Fibroblast of the aortic adventitia (primary cell): ENCODE data around the gene PCDHAC2. TPM values are rescaled to one million over a fixed set of nuclear protein-coding genes. Genes with fewer than 3 reads are reported as not detected.

ENCODE experiments used
- DNase-seq: peaks from one replicate; pipeline ENCODE4 v3.0.0-alpha.2; 2010; ENCODE audit warnings: low read depth
- H3K4me3 ChIP-seq: 2 replicates; pipeline ENCODE4 v1.5.1; 2011; ENCODE audit warnings: low read depth, mild to moderate bottlenecking, control low read depth, low read length, moderate library complexity
- total RNA-seq: library from RNA; depleted of rRNA; stranded (reverse); fragments of >200 nt; gene quantifications from 2 replicates; pipeline ENCODE4 v1.2.3, GENCODE V29; 2012; ENCODE audit warnings: low replicate concordance
- TF ChIP-seq, protein P1 (sequence below): IDR thresholded peaks from 2 replicates; pipeline ENCODE4 v1.5.1; 2011; ENCODE audit warnings: mild to moderate bottlenecking, low read length, control low read depth, inconsistent platforms; ENCODE audit not compliant: insufficient read depth

PCDHAC2 gene
- total RNA-seq, 1 donor: not detected

DNA sequence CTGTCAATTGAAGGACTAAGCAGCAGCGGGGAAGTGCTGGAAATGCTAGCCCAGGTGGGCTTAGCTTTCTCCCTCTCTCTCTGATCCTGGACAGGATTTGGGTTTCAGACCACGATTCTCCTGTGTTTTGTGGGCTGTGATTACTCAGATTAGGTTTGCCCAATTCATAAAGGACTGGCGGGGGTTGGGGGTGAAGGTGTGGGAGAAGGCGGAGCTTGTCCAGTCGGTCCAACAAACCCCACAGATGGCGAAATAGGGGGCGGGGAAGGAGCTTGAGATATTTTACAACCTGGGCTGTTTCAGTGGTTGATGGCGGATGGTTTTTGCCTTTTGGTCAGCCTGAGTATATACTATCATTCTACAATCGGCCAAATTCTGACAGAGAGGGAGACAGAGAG, 35.2 kb downstream of the PCDHAC2 start:
- H3K4me3 ChIP-seq: no peak overlapping the region
- DNase-seq: no peak
- TF ChIP-seq, protein P1, sequence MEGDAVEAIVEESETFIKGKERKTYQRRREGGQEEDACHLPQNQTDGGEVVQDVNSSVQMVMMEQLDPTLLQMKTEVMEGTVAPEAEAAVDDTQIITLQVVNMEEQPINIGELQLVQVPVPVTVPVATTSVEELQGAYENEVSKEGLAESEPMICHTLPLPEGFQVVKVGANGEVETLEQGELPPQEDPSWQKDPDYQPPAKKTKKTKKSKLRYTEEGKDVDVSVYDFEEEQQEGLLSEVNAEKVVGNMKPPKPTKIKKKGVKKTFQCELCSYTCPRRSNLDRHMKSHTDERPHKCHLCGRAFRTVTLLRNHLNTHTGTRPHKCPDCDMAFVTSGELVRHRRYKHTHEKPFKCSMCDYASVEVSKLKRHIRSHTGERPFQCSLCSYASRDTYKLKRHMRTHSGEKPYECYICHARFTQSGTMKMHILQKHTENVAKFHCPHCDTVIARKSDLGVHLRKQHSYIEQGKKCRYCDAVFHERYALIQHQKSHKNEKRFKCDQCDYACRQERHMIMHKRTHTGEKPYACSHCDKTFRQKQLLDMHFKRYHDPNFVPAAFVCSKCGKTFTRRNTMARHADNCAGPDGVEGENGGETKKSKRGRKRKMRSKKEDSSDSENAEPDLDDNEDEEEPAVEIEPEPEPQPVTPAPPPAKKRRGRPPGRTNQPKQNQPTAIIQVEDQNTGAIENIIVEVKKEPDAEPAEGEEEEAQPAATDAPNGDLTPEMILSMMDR: no peak

DNA sequence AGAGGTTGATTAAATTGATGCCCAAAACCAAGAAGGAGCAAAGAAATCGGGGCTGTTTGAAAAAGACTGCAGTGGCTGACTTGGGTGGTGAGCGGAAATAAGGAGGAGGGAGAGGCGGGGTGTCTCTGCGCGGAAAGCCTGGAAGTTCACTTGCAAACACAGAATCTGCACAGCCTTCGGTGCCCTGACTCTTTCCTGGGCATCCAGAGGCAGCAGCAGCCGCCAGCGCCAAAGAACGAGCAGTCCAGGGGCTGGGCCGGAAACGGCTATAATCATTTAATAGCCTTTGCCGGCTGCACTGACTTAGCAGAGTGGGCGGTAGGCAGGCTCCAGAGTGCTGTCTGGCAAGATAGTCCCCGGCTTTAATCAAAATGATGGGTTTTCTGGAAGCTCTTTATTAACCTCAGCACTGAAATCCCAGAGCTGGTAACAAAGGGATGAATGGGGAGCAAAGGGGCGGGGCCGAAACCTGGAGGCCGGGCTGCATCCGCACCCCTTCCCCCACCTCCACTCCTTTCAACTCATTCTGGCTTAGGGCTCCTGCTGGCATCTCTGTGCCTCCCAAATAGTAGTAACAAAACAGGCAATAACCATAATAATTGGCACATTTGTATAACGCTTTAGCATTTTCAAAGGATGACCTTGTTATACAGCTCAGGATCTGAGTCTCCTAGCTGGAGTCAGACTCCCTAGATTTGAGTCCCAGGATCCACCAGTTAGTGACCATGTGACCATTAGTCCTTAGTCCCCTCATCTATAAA, 35.7 kb downstream of the PCDHAC2 start:
- DNase-seq: no peak
- no peak overlapping the region for H3K4me3 ChIP-seq
- TF ChIP-seq, protein P1: no peak

DNA sequence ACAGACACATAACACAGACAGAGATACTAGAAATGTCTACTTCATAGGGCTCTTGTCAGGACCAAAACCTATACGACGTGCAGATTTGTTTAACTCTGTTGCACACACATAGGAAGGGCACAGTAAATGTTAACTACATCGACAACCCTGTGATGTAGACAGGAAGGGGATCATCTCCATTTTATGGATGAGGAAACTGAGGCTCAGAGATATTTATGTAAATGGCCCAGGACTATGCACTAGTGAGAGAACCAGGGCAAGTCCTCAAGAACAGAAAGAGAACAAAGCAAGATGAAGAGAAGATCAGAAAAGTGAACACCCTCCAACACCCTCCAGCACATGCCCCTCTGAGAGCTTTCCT, 36.3 kb downstream of the PCDHAC2 start:
- DNase-seq: no peak
- TF ChIP-seq, protein P1: no peak

DNA sequence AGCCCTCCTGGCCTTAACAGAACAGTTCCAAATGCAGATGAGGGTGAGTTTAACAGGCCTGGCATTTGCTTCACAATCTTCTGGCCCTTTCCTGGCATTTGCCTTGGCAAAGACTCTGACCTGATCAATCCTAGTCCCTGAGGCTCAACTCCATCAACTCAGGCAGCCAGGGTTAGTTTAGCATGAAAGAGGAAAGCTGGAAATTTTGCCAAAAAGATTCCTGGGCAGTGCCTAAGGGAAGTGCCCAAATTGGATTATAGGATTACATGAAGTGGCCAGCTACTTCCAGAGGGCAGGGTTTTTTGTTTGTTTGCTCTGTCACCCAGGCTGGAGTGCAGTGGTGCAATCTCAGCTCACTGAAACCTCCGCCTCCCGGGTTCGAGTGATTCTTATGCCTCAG, 36.8 kb downstream of the PCDHAC2 start:
- H3K4me3 ChIP-seq: no peak overlapping the region
- no peak for DNase-seq
- TF ChIP-seq, protein P1: no peak

More for the DNA sequence above, 36.3 kb downstream of the PCDHAC2 start:
- no peak overlapping the region for H3K4me3 ChIP-seq

DNA sequence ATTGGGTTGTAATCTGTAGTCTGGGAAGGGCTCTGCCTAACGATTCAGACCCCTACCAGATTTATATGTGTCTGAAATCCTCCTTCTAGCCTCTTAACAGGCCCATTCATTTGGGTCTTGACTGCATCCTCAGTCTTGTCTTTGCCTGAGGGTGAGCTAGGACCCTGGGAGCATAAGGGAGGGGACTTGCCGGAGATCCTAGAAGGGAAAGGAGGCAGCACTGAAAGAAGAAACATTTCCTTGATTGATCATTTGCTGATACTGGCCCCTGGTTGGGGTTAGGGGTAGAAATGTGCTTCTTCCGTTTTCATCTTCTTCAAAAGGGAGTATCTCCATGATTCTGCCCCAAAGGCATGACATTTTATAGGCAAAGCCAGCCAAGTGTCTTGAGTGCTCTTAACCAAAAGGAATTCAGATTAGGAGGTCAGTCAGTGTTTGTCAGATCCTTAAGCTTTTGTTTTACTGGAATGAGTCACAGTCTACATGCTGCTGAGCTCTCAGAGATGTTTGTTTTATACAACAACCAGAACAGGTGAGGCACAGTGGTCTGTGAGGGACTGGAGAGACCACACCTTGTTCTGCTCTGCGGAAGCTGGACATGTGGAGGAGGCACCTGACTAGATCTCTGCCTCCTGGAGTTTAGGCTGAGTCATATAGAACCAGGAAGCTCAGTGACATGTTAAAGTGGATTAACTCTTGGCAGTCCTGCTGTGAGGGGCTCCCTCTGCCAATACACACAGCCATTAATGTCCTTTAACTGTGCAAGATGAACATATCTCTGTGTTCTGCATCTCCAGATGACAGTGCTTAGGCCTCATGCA, 37.7 kb downstream of the PCDHAC2 start:
- no peak overlapping the region for H3K4me3 ChIP-seq
- DNase-seq: no peak
- TF ChIP-seq, protein P1: no peak

DNA sequence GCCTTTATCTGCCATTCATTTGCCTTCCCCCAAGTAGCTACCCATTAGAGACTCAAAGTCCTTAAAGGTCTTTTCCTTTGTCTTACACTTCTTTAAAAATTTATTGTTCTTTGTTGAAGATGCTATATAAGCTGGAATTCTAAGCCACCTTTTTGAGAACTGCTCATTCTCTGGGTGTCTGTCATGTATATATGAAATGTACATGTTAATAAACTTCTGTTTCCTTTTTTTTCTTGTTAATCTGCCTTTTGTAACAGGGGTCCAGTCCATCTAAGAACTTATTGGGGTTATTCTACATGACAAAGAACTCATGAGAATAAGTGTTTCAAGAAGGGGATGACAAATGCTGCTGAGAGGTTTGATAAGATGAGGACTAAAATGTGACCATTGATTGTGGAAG, 41.5 kb downstream of the PCDHAC2 start:
- DNase-seq: no peak
- TF ChIP-seq, protein P1: no peak
- H3K4me3 ChIP-seq: no peak overlapping the region
